Brain microvascular endothelial cell (primary cell): ENCODE results near the gene UGT1A6.

ENCODE experiments used
- DNase-seq: peaks from one replicate; pipeline ENCODE4 v3.0.0-alpha.2; 2020
- H3K27ac ChIP-seq: fragments of 250-450 bp; sonication (Bioruptor Pico); 2 replicates; pipeline ENCODE4 v1.5.1; 2020; ENCODE audit warnings: mild to moderate bottlenecking, moderate library complexity
- H3K27me3 ChIP-seq: fragments of 250-450 bp; sonication (Bioruptor Pico); replicated peaks from 2 replicates; pipeline ENCODE4 v1.5.1; 2020; ENCODE audit warnings: mild to moderate bottlenecking
- H3K36me3 ChIP-seq: fragments of 250-450 bp; sonication (Bioruptor Pico); replicated peaks from 2 replicates; pipeline ENCODE4 v1.5.1; 2020; ENCODE audit warnings: mild to moderate bottlenecking
- H3K4me3 ChIP-seq: 2 replicates; pipeline ENCODE4 v1.5.1; 2011; ENCODE audit warnings: low read depth, mild to moderate bottlenecking, control low read depth, low read length, moderate library complexity
- in situ Hi-C: cut with HindIII; loops from 2 replicates; pipeline ENCODE4 v1.10.0; 2017; ENCODE audit warnings: low sequenced_read_pairs, low pct_ligation_motif_present
- TF ChIP-seq, protein P1 (sequence below): IDR thresholded peaks from 2 replicates; pipeline ENCODE4 v1.5.1; 2011; ENCODE audit warnings: low read depth, mild to moderate bottlenecking, moderate library complexity, low read length, control low read depth, inconsistent platforms; ENCODE audit errors: missing control alignments

The UGT1A6 gene

DNA sequence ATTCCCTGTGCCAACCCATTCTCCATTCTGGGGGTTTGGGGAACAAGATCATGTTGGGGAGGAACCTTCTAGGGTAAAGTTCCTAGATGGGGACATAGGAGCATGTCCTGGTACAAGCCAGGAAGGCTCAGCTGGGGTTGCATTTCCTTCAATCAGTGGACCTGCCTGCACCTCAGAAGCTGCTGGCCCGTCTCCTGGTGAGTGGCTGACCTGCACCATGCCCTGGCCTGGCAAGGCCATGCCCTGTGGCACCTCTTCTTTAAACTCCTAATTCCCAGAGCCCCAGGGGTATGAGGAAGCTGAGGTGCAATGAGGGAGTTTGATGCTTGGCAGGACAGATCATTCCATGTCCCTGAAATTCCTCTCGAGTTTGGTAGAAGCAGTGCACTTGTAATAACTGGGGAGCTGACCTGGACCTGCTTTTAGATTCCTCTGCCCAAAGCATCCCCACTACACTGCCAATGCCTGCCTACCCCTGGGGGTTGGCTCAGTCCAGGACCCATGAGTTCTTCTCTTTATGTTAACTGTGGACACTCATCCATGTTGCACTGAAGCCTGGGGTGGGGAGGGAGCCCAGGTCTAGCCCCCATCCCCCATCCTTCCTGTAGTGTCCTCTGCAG is 110.7 kb downstream of the UGT1A6 start:
- Histone ChIP-seq H3K36me3 (no peaks in the 10 kb centered on the region), H3K27me3 (no peaks in the 10 kb centered on the region), H3K4me3 (no peak overlapping the region), H3K27ac (no peak overlapping the region)
- in situ Hi-C loops: no loop called here
- TF ChIP-seq, protein P1, sequence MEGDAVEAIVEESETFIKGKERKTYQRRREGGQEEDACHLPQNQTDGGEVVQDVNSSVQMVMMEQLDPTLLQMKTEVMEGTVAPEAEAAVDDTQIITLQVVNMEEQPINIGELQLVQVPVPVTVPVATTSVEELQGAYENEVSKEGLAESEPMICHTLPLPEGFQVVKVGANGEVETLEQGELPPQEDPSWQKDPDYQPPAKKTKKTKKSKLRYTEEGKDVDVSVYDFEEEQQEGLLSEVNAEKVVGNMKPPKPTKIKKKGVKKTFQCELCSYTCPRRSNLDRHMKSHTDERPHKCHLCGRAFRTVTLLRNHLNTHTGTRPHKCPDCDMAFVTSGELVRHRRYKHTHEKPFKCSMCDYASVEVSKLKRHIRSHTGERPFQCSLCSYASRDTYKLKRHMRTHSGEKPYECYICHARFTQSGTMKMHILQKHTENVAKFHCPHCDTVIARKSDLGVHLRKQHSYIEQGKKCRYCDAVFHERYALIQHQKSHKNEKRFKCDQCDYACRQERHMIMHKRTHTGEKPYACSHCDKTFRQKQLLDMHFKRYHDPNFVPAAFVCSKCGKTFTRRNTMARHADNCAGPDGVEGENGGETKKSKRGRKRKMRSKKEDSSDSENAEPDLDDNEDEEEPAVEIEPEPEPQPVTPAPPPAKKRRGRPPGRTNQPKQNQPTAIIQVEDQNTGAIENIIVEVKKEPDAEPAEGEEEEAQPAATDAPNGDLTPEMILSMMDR: no peak
- no peak for DNase-seq

DNA sequence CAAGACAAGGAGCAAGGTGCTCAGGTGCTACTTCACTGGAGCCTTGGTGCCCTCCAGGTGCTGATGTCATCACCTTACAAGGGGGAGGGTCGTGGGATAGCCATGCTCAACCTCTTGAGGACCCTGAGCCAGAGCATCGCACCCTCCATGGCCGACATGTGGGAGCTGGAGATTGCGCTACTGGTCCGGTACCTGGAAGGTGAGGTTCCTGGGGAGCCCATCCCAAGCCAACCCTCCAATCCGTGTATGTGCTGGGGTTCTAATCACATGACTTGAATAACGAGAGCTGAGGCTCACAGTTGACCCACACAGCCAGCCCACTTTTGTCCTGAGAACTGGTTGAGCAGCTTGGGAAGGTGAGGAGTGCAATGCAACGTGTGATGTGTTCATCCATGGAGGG is 111.3 kb downstream of the UGT1A6 start:
- Histone ChIP-seq H3K27me3 (no peaks in the 10 kb centered on the region), H3K27ac (no peak overlapping the region), H3K36me3 (no peaks in the 10 kb centered on the region), H3K4me3 (no peak overlapping the region)
- TF ChIP-seq, protein P1: no peak
- no peak for DNase-seq
- in situ Hi-C loops: no loop called here

DNA sequence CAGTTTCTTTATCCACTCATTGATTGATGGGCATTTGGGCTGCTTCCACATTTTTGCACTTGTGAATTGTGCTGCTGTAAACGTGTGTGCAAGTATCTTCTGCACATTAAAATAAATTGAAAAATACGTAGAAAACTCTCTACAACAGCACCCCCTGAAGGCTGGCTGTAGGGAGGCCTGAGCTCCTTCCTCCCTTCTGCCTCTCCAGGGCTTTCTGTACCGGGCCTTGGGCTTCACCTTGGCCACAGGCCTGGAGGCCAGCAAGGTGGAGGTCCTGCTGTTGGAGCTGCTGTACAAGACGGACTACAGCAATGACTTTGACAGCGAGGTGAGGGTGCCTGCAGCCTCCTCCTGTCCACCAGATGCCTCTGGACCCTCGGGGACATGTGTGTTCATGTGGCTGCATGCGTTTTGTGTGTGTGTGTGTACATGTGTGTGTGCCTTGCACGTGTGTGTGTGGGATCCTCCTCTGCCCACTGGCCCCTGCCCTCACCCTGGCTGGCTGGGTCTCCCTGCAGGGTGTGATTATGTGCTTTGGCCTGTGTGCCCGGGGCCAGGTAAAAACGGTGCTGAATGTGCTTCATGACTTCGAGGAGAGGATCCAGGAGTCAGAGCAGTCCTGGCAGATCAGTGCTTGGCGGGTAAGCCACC is 114.7 kb downstream of the UGT1A6 start:
- DNase-seq: no peak
- Histone ChIP-seq H3K4me3 (no peak overlapping the region), H3K27ac (no peak overlapping the region), H3K27me3 (no peaks in the 10 kb centered on the region), H3K36me3 (no peaks in the 10 kb centered on the region)
- TF ChIP-seq, protein P1: peak; percentile 23
- in situ Hi-C loops: no loop called here

DNA sequence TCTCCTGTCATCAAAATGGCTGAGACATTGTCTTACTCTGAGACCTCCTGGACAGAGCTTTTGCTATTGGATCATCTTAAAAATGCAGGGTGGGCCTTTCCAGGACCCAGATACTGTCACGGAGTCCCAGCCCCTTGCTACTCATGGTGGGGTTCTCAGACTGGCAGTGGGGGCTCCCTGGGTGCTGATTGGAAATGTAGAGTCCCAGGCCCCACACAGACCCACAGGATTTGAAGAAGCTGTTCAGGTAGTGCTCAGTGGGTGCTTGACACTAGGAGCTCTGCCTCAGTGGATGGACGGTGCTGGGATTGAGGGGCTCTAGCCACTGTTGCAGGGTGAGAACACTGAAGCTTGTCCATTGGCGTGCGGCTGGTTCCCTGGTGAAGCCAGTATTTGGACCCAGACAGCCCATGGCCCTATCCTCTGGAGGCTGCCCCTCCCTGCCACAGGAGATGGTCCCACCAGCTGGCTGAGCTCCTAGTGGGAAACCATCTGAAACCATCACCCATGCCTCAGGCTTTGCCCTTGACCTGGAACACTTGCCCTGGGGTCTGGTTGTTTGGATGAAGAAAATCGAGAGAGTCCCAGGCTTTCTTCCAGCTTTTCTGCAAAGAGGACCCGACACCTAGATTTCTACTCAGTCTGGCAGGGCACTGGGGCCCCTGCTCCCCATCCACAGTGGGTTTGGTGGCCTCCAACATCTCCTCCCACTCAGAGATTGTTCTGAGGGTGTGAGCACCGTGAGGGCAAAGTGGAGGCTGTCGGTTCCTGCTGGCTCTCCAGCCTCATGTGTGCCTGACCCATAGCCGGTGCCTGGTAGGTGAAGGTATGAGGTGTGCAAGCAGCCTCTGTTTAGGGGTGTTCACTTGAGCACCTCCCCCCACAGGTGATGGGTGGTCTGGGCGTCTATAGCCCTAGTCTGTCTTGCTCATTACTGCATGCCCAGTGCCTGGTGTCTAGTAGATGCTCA is 115.6 kb downstream of the UGT1A6 start:
- in situ Hi-C loops: no loop called here
- H3K27me3 ChIP-seq: no peaks in the 10 kb centered on the region
- DNase-seq: no peak

DNA sequence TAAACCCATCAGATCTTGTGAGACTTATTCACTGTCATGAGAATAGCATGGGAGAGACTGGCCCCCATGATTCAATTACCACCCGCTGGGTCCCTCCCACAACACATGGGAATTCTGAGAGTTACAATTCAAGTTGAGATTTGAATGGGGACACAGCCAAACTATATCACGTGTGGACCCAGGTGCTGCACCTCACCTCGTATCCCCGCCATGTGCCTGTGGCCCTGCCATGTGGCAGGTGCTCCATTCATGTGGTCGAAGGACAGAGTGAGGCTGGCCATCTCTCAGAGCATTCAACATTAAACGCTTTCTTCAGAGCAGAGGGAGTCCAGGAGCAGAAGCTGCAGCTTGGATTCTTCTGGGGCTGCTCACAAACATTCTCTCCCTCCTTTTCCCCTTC is 117.7 kb downstream of the UGT1A6 start:
- Histone ChIP-seq H3K36me3 (no peaks in the 10 kb centered on the region), H3K27ac (no peak overlapping the region), H3K27me3 (no peaks in the 10 kb centered on the region), H3K4me3 (no peak overlapping the region)
- no peak for DNase-seq
- in situ Hi-C loops: no loop called here
- TF ChIP-seq, protein P1: no peak

More for the DNA sequence above, 115.6 kb downstream of the UGT1A6 start:
- H3K36me3 ChIP-seq: no peaks in the 10 kb centered on the region
- H3K4me3 ChIP-seq: no peak overlapping the region
- TF ChIP-seq, protein P1: no peak
- no peak overlapping the region for H3K27ac ChIP-seq
